AG09319 (cell line): ENCODE data around the gene HEPN1.

Experiments used
- DNase-seq: peaks from one replicate; pipeline ENCODE4 v3.0.0-alpha.2; 2010; ENCODE audit warnings: low read depth; ENCODE audit errors: extremely low read depth
- CTCF ChIP-seq: IDR thresholded peaks from 2 replicates; pipeline ENCODE4 v1.5.1; 2011; ENCODE audit warnings: low read depth, mild to moderate bottlenecking, inconsistent platforms, low read length, moderate library complexity

HEPN1 gene

GRCh38 chr11:124942466-124943253 lies 23.6 kb downstream of the HEPN1 start:
- TF ChIP-seq CTCF, result no peak
- DNase-seq, result no peak

- no peak for DNase-seq
- no peak; the same call in 1 of the 2 replicates for TF ChIP-seq CTCF
These were observed 24.2 kb downstream of the HEPN1 start for GRCh38 chr11:124943254-124943616.

GRCh38 chr11:124943741-124944140 lies 24.7 kb downstream of the HEPN1 start:
- DNase-seq, result no peak
- no peak for TF ChIP-seq CTCF

GRCh38 chr11:124944565-124944964 lies 25.5 kb downstream of the HEPN1 start:
- DNase-seq, result no peak
- no peak for TF ChIP-seq CTCF

- no peak for DNase-seq
- no peak for TF ChIP-seq CTCF
These were observed 26.8 kb downstream of the HEPN1 start for GRCh38 chr11:124945826-124946225.

GRCh38 chr11:124946735-124947141 lies 27.7 kb downstream of the HEPN1 start:
- peak; percentile 47 for DNase-seq
- no peak for TF ChIP-seq CTCF

GRCh38 chr11:124950601-124951330 lies 31.7 kb downstream of the HEPN1 start:
- no peak for TF ChIP-seq CTCF
- DNase-seq, result no peak
